H9 (cell line): ENCODE results near the gene RUBCN. TPM values are rescaled to one million over a fixed set of nuclear protein-coding genes. Genes with fewer than 3 reads are reported as not detected.

Experiments
- DNase-seq: peaks from one replicate; pipeline ENCODE4 v3.0.0-alpha.2; 2017
- H2AFZ ChIP-seq: one replicate; pipeline ENCODE4 v1.6.1; 2013; ENCODE audit warnings: mild to moderate bottlenecking, low read length, control low read depth, moderate library complexity
- H2AK5ac ChIP-seq: 2 replicates; pipeline ENCODE4 v1.6.1; 2013; ENCODE audit warnings: low read length, control low read depth, mixed read lengths; ENCODE audit not compliant: insufficient read length
- H2BK120ac ChIP-seq: one replicate; pipeline ENCODE4 v1.6.1; 2013; ENCODE audit warnings: low read depth, mild to moderate bottlenecking, low read length, control low read depth, inconsistent platforms; ENCODE audit not compliant: poor library complexity, severe bottlenecking
- H2BK12ac ChIP-seq: 2 replicates; pipeline ENCODE4 v1.6.1; 2013; ENCODE audit warnings: low read length, control low read depth, mixed read lengths, low read depth; ENCODE audit not compliant: insufficient read length
- H2BK15ac ChIP-seq: 2 replicates; pipeline ENCODE4 v1.6.1; 2013; ENCODE audit warnings: low read depth, low read length, control low read depth
- H2BK20ac ChIP-seq: one replicate; pipeline ENCODE4 v1.6.1; 2013; ENCODE audit warnings: low read depth, mild to moderate bottlenecking, low read length, control low read depth, inconsistent platforms; ENCODE audit not compliant: poor library complexity, severe bottlenecking
- H2BK5ac ChIP-seq: 2 replicates; pipeline ENCODE4 v1.6.1; 2013; ENCODE audit warnings: low read length, control low read depth, mixed read lengths; ENCODE audit not compliant: insufficient read length
- H3K14ac ChIP-seq: 2 replicates; pipeline ENCODE4 v1.6.1; 2013; ENCODE audit warnings: low read length, control low read depth; ENCODE audit not compliant: insufficient read depth
- H3K18ac ChIP-seq: 2 replicates; pipeline ENCODE4 v1.6.1; 2013; ENCODE audit warnings: low read depth, mild to moderate bottlenecking, mixed read lengths, low read length, control low read depth; ENCODE audit not compliant: insufficient read length
- H3K23ac ChIP-seq: 2 replicates; pipeline ENCODE4 v1.6.1; 2013; ENCODE audit warnings: low read length, control low read depth, mixed read lengths, low read depth; ENCODE audit not compliant: insufficient read length
- H3K23me2 ChIP-seq: 2 replicates; pipeline ENCODE4 v1.6.1; 2013; ENCODE audit warnings: low read depth, mild to moderate bottlenecking, mixed read lengths, low read length, control low read depth; ENCODE audit not compliant: insufficient read length, poor library complexity, severe bottlenecking
- H3K27ac ChIP-seq: 2 replicates; pipeline ENCODE4 v1.5.1; 2013; ENCODE audit warnings: low read length, control low read depth, mixed read lengths, low read depth; ENCODE audit not compliant: insufficient read length
- H3K27me3 ChIP-seq: 2 replicates; pipeline ENCODE4 v1.6.1; 2013; ENCODE audit warnings: low read length, control low read depth, inconsistent platforms; ENCODE audit not compliant: insufficient read depth
- H3K4ac ChIP-seq: 2 replicates; pipeline ENCODE4 v1.6.1; 2013; ENCODE audit warnings: low read depth, mild to moderate bottlenecking, control low read depth, inconsistent platforms, low read length, moderate library complexity
- H3K4me1 ChIP-seq: 2 replicates; pipeline ENCODE4 v1.6.1; 2013; ENCODE audit warnings: low read length, control low read depth, inconsistent platforms; ENCODE audit not compliant: insufficient read depth
- H3K4me2 ChIP-seq: 2 replicates; pipeline ENCODE4 v1.6.1; 2013; ENCODE audit warnings: low read length, control low read depth, mixed read lengths; ENCODE audit not compliant: insufficient read length, insufficient read depth
- H3K56ac ChIP-seq: 2 replicates; pipeline ENCODE4 v1.6.1; 2013; ENCODE audit warnings: low read depth, mild to moderate bottlenecking, mixed read lengths, low read length, control low read depth; ENCODE audit not compliant: insufficient read length
- H3K79me1 ChIP-seq: 2 replicates; pipeline ENCODE4 v1.6.1; 2013; ENCODE audit warnings: low read depth, mild to moderate bottlenecking, moderate library complexity, low read length, control low read depth, inconsistent platforms; ENCODE audit not compliant: insufficient read depth, poor library complexity, severe bottlenecking
- H3K79me2 ChIP-seq: 2 replicates; pipeline ENCODE4 v1.6.1; 2013; ENCODE audit warnings: low read length, control low read depth, inconsistent platforms; ENCODE audit not compliant: insufficient read depth
- H3K9ac ChIP-seq: 2 replicates; pipeline ENCODE4 v1.6.1; 2013; ENCODE audit warnings: low read length, control low read depth, mixed read lengths; ENCODE audit not compliant: insufficient read length; ENCODE audit errors: extremely low read depth
- H3K9me3 ChIP-seq: one replicate; pipeline ENCODE4 v1.6.1; 2013; ENCODE audit warnings: low read depth, low read length, inconsistent platforms; ENCODE audit not compliant: control insufficient read depth
- H3T11ph ChIP-seq: one replicate; pipeline ENCODE4 v1.6.1; 2013; ENCODE audit warnings: mild to moderate bottlenecking, low read length, control low read depth, inconsistent platforms
- H4K20me1 ChIP-seq: one replicate; pipeline ENCODE4 v1.6.1; 2013; ENCODE audit not compliant: control insufficient read depth, insufficient read length, insufficient read depth
- H4K5ac ChIP-seq: 2 replicates; pipeline ENCODE4 v1.6.1; 2013; ENCODE audit warnings: low read depth, mild to moderate bottlenecking, mixed read lengths, low read length, control low read depth; ENCODE audit not compliant: insufficient read length
- H4K8ac ChIP-seq: replicated peaks from 2 replicates; pipeline ENCODE4 v1.6.1; 2013; ENCODE audit warnings: low read length, control low read depth, mixed read lengths, low read depth; ENCODE audit not compliant: insufficient read length
- H4K91ac ChIP-seq: 2 replicates; pipeline ENCODE4 v1.6.1; 2013; ENCODE audit warnings: low read depth, mild to moderate bottlenecking, moderate library complexity, mixed read lengths, low read length, control low read depth; ENCODE audit not compliant: insufficient read length
- H3K27ac Mint-ChIP-seq, 3 experiments: 2 replicates in 2 of 3; 3 replicates in 1 of 3; pipeline ENCODE4 v1.8.0; 2020 to 2021; ENCODE audit warnings: mixed read lengths in 3 of 3, mild to moderate bottlenecking in 1 of 3, moderate library complexity in 1 of 3
- H3K27me3 Mint-ChIP-seq: 2 replicates; pipeline ENCODE4 v1.8.0; 2021; ENCODE audit warnings: low read depth, mild to moderate bottlenecking, moderate library complexity, mixed read lengths
- H3K36me3 Mint-ChIP-seq, 3 experiments: 2 replicates in 2 of 3; 3 replicates in 1 of 3; pipeline ENCODE4 v1.8.0; 2020 to 2021; ENCODE audit warnings: low read depth in 3 of 3, mixed read lengths in 3 of 3; ENCODE audit not compliant: insufficient read depth in 1 of 3
- H3K4me1 Mint-ChIP-seq, 2 experiments: 2 replicates each; pipeline ENCODE4 v1.8.0; 2020; ENCODE audit warnings: mixed read lengths in 2 of 2
- H3K4me3 Mint-ChIP-seq, 2 experiments: 2 replicates in 1 of 2; 3 replicates in 1 of 2; pipeline ENCODE4 v1.8.0; 2020 to 2021; ENCODE audit warnings: mild to moderate bottlenecking in 2 of 2, mixed read lengths in 2 of 2, moderate library complexity in 1 of 2
- H3K9me3 Mint-ChIP-seq, 2 experiments: 2 replicates in 1 of 2; 3 replicates in 1 of 2; pipeline ENCODE4 v1.8.0; 2020; ENCODE audit warnings: mild to moderate bottlenecking in 2 of 2, mixed read lengths in 2 of 2, moderate library complexity in 1 of 2
- WGBS: extraction: QIAGEN DNeasy Blood & Tissue Kit; methylation state at CpG from one replicate; pipeline ENCODE4 v1.1.7; 2013; ENCODE audit warnings: missing lambda C conversion rate, low lambda C conversion rate, mixed read lengths; ENCODE audit not compliant: insufficient read length; ENCODE audit errors: extremely low coverage; 5-methylcytosine and 5-hydroxymethylcytosine counted together
- total RNA-seq: library from RNA; stranded (reverse); gene quantifications from 2 replicates; pipeline ENCODE4 v1.2.1, GENCODE V29; 2021
- TF ChIP-seq, protein P1 (sequence below): fragments of 200-600 bp; sonication (generic); conservative IDR thresholded peaks from 3 replicates; pipeline ENCODE4 v1.8.0; 2021; ENCODE audit warnings: antibody characterized with exemption, mild to moderate bottlenecking

RUBCN gene
- total RNA-seq, 1 experiment from 2014 or later: 17.7 TPM

DNA sequence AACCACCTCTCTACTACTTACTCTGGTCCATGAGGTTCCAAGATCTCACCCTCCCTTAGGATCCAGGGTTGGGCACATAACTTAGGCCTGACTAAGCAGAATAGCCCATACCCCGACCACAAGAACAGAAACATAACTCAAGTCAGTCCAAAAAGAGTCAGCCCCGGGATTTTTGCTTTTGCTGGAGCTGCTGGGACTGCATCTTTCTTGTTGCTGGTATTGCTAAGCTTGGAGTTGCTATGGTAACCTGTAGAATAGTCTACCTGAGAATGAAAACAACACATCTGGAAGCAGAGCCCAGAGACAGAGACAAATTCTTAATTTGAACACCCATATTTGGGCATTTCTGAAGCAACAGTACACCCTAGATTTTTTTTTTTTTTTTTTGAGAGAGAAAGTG, 6.5 kb downstream of the RUBCN start:
- Mint-ChIP-seq H3K27ac (no peak overlapping the region), H3K4me1 (peaks cover 7 to 13% of the 10 kb centered on the region in 2 experiments), H3K9me3 (peaks cover 3% of the 10 kb centered on the region in 2 experiments; a peak in 4 of 5 replicates), H3K4me3 (no peak overlapping the region), H3K36me3 (peaks cover 0 to 10% (median 5%) of the 10 kb centered on the region in 3 experiments; a peak in 3 of 7 replicates), H3K27me3 (no peaks in the 10 kb centered on the region)
- Histone ChIP-seq H4K8ac (no peak overlapping the region), H2BK15ac (no peak overlapping the region), H3K27ac (no peak overlapping the region), H4K20me1 (no peaks in the 10 kb centered on the region), H3K14ac (no peak overlapping the region), H3K4ac (no peak overlapping the region; the same call in 1 of the 2 replicates), H3K79me1 (no peaks in the 10 kb centered on the region), H2BK120ac (no peak overlapping the region), H3K18ac (no peak overlapping the region), H2BK12ac (no peak overlapping the region), H3K79me2 (no peaks in the 10 kb centered on the region), H3K56ac (no peak overlapping the region), H4K91ac (no peak overlapping the region), H3K9me3 (no peaks in the 10 kb centered on the region), H2AK5ac (no peak overlapping the region), H3K9ac (no peak overlapping the region), H3K27me3 (no peaks in the 10 kb centered on the region), H3K4me2 (no peak overlapping the region), H3K4me1 (no peaks in the 10 kb centered on the region; the same call in 1 of the 2 replicates), H2BK5ac (no peak overlapping the region), H3K23me2 (no peaks in the 10 kb centered on the region), H3K23ac (no peak overlapping the region), H4K5ac (no peak overlapping the region), H3T11ph (no peak overlapping the region), H2AFZ (no peak overlapping the region), H2BK20ac (no peak overlapping the region)
- no CpG with 5 or more reads among the region's 2 CpGs for WGBS
- TF ChIP-seq, protein P1, sequence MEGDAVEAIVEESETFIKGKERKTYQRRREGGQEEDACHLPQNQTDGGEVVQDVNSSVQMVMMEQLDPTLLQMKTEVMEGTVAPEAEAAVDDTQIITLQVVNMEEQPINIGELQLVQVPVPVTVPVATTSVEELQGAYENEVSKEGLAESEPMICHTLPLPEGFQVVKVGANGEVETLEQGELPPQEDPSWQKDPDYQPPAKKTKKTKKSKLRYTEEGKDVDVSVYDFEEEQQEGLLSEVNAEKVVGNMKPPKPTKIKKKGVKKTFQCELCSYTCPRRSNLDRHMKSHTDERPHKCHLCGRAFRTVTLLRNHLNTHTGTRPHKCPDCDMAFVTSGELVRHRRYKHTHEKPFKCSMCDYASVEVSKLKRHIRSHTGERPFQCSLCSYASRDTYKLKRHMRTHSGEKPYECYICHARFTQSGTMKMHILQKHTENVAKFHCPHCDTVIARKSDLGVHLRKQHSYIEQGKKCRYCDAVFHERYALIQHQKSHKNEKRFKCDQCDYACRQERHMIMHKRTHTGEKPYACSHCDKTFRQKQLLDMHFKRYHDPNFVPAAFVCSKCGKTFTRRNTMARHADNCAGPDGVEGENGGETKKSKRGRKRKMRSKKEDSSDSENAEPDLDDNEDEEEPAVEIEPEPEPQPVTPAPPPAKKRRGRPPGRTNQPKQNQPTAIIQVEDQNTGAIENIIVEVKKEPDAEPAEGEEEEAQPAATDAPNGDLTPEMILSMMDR: no peak
- no peak for DNase-seq
